ENCODE measurements around the gene KLHL2.
"Not testable (repeated sequence)": the region's sequence is repeated elsewhere in the genome, so short reads cannot be mapped to it uniquely, and the experiment has no call there.

The KLHL2 gene

GRCh38 chr4:165221993-165222650 lies 14.8 kb downstream of the KLHL2 start:
- DNase-seq (ENCODE audit: low read depth); H3K4me3 ChIP-seq (ENCODE audit: low read depth, low read length): not testable (repeated sequence)

GRCh38 chr4:165222651-165222994 lies 15.3 kb downstream of the KLHL2 start:
- DNase-seq (ENCODE audit: low read depth) = no peak
- no peak overlapping the region for H3K4me3 ChIP-seq (ENCODE audit: low read depth, low read length)

- not testable (repeated sequence) for H3K4me3 ChIP-seq (ENCODE audit: low read depth, low read length); DNase-seq (ENCODE audit: low read depth)
Observed at GRCh38 chr4:165227401-165227800, 20.0 kb downstream of the KLHL2 start.

- H3K4me3 ChIP-seq (ENCODE audit: low read depth, low read length); DNase-seq (ENCODE audit: low read depth): not testable (repeated sequence)
Observed at GRCh38 chr4:165229490-165230200, 22.3 kb downstream of the KLHL2 start.

GRCh38 chr4:165232623-165233433 lies 25.5 kb downstream of the KLHL2 start:
- DNase-seq (ENCODE audit: low read depth); H3K4me3 ChIP-seq (ENCODE audit: low read depth, low read length): not testable (repeated sequence)

GRCh38 chr4:165234766-165235165 lies 27.4 kb downstream of the KLHL2 start:
- H3K4me3 ChIP-seq (ENCODE audit: low read depth, low read length) = no peak overlapping the region
- DNase-seq (ENCODE audit: low read depth) = no peak

GRCh38 chr4:165236852-165237251 lies 29.5 kb downstream of the KLHL2 start:
- DNase-seq (ENCODE audit: low read depth); H3K4me3 ChIP-seq (ENCODE audit: low read depth, low read length): not testable (repeated sequence)

GRCh38 chr4:165238041-165238640 lies 30.8 kb downstream of the KLHL2 start:
- H3K4me3 ChIP-seq (ENCODE audit: low read depth, low read length); DNase-seq (ENCODE audit: low read depth): not testable (repeated sequence)

- DNase-seq (ENCODE audit: low read depth); H3K4me3 ChIP-seq (ENCODE audit: low read depth, low read length): not testable (repeated sequence)
Observed at GRCh38 chr4:165240761-165241160, 33.4 kb downstream of the KLHL2 start.

GRCh38 chr4:165244148-165244547 lies 36.8 kb downstream of the KLHL2 start:
- not testable (repeated sequence) for H3K4me3 ChIP-seq (ENCODE audit: low read depth, low read length); DNase-seq (ENCODE audit: low read depth)

GRCh38 chr4:165244587-165245186 lies 37.3 kb downstream of the KLHL2 start:
- not testable (repeated sequence) for DNase-seq (ENCODE audit: low read depth); H3K4me3 ChIP-seq (ENCODE audit: low read depth, low read length)

- no peak overlapping the region for H3K4me3 ChIP-seq (ENCODE audit: low read depth, low read length)
- no peak for DNase-seq (ENCODE audit: low read depth)
Observed at GRCh38 chr4:165248102-165248501, 40.7 kb downstream of the KLHL2 start.

GRCh38 chr4:165248904-165249303 lies 41.5 kb downstream of the KLHL2 start:
- H3K4me3 ChIP-seq (ENCODE audit: low read depth, low read length); DNase-seq (ENCODE audit: low read depth): not testable (repeated sequence)

GRCh38 chr4:165254771-165255170 lies 47.4 kb downstream of the KLHL2 start:
- not testable (repeated sequence) for DNase-seq (ENCODE audit: low read depth); H3K4me3 ChIP-seq (ENCODE audit: low read depth, low read length)

- DNase-seq (ENCODE audit: low read depth) = peak; percentile 21
- H3K4me3 ChIP-seq (ENCODE audit: low read depth, low read length) = not testable (repeated sequence)
Observed at GRCh38 chr4:165255439-165255838, 48.1 kb downstream of the KLHL2 start.

GRCh38 chr4:165256074-165256659 lies 48.8 kb downstream of the KLHL2 start:
- DNase-seq (ENCODE audit: low read depth); H3K4me3 ChIP-seq (ENCODE audit: low read depth, low read length): not testable (repeated sequence)

GRCh38 chr4:165259776-165260175 lies 52.4 kb downstream of the KLHL2 start:
- not testable (repeated sequence) for DNase-seq (ENCODE audit: low read depth); H3K4me3 ChIP-seq (ENCODE audit: low read depth, low read length)

- H3K4me3 ChIP-seq (ENCODE audit: low read depth, low read length); DNase-seq (ENCODE audit: low read depth): not testable (repeated sequence)
Observed at GRCh38 chr4:165262306-165262705, 54.9 kb downstream of the KLHL2 start.

- not testable (repeated sequence) for DNase-seq (ENCODE audit: low read depth); H3K4me3 ChIP-seq (ENCODE audit: low read depth, low read length)
Observed at GRCh38 chr4:165263466-165263865, 56.1 kb downstream of the KLHL2 start.

Measured in skeletal muscle cell (primary cell).